PC-9 (cell line): ENCODE measurements around the gene OR4D2.

ENCODE experiments used
- CTCF ChIP-seq: fragments of 200-600 bp; sonication (generic); conservative IDR thresholded peaks from 2 replicates; pipeline ENCODE4 v1.6.1; 2017; ENCODE audit warnings: mixed run types, antibody characterized with exemption, mild to moderate bottlenecking, moderate library complexity
- EZH2 ChIP-seq: fragments of 200-600 bp; sonication (generic); IDR thresholded peaks from 2 replicates; pipeline ENCODE4 v1.8.0; 2017; ENCODE audit warnings: antibody characterized with exemption, low read depth

- TF ChIP-seq CTCF (no peak), EZH2 (no peak)
Observed at GRCh38 chr17:58191241-58191896, 24.6 kb downstream of the OR4D2 start.
